Breast epithelium (tissue), 4 donors: Measurements from ENCODE around the gene DDR2. TPM values are rescaled to one million over a fixed set of nuclear protein-coding genes. Genes with fewer than 3 reads are reported as not detected.

Experiments
- DNase-seq, 2 donors: peaks; one replicate each; pipeline ENCODE4 v3.0.0-alpha.2; 2019; ENCODE audit warnings: low spot score in 2 of 2
- H3K27ac ChIP-seq, 2 donors: fragments of 200-600 bp; sonication (generic) in 1 of 2; one replicate each; pipeline ENCODE4 v1.5.1; 2016 to 2019; ENCODE audit warnings: mild to moderate bottlenecking in 1 of 2
- H3K27me3 ChIP-seq, 2 donors: fragments of 200-600 bp; sonication (generic) in 1 of 2; one replicate each; pipeline versions ENCODE4 v1.5.1 to v1.6.0; 2017 to 2019; ENCODE audit warnings: control low read depth in 1 of 2, mild to moderate bottlenecking in 1 of 2
- H3K36me3 ChIP-seq: fragments of 200-600 bp; one replicate; pipeline ENCODE4 v1.5.1; 2019
- H3K4me1 ChIP-seq, 2 donors: fragments of 200-600 bp; sonication (generic); one replicate each; pipeline ENCODE4 v1.5.1; 2016 to 2019; ENCODE audit warnings: control low read depth in 1 of 2
- H3K4me3 ChIP-seq, 3 donors: fragments of 200-600 bp; sonication (generic); 1 replicate in 2 of 3; 2 replicates in 1 of 3; pipeline ENCODE4 v1.5.1; 2016 to 2019; ENCODE audit warnings: mild to moderate bottlenecking in 3 of 3, moderate library complexity in 2 of 3
- H3K9me3 ChIP-seq, 2 donors: fragments of 200-600 bp; sonication (generic) in 1 of 2; one replicate each; pipeline ENCODE4 v1.5.1; 2016 to 2019; ENCODE audit warnings: control low read depth in 1 of 2
- CTCF ChIP-seq, 3 donors: fragments of 450-650 bp; IDR thresholded peaks; one replicate each; pipeline ENCODE4 v1.5.1; 2016 to 2017; ENCODE audit warnings: antibody characterized with exemption in 3 of 3, mild to moderate bottlenecking in 3 of 3, moderate library complexity in 3 of 3
- POLR2A ChIP-seq: fragments of 450-650 bp; IDR thresholded peaks from one replicate; pipeline ENCODE4 v1.6.1; 2016; ENCODE audit warnings: antibody characterized with exemption, mild to moderate bottlenecking, moderate library complexity
- POLR2AphosphoS5 ChIP-seq, 3 donors: sonication (generic); formaldehyde crosslinking; IDR thresholded peaks; one replicate each; pipeline ENCODE4 v1.6.1; 2017; ENCODE audit warnings: antibody characterized with exemption in 3 of 3
- intact Hi-C: fragments of 100-400 bp; cut with DNase I; formaldehyde crosslinking; loops from one replicate; pipeline ENCODE4 v1.15.1; 2023; ENCODE audit warnings: low total_unique reads
- total RNA-seq, 3 donors: library from RNA; depleted of rRNA; stranded (reverse); fragments of >200 nt; gene quantifications; one replicate each; pipeline ENCODE4 v1.1.0, GENCODE V29; 2016

The DDR2 gene
- total RNA-seq, 3 donors from 2014 or later, result 41.9 to 238 (median 47.2) TPM

GRCh38 chr1:162654915-162655620 lies 22.8 kb downstream of the DDR2 start:
- Histone ChIP-seq H3K9me3 (no peaks in the 10 kb centered on the region), H3K36me3 (no peaks in the 10 kb centered on the region), H3K27ac (no peak overlapping the region), H3K4me3 (no peak overlapping the region), H3K27me3 (no peaks in the 10 kb centered on the region), H3K4me1 (no peaks in the 10 kb centered on the region)
- intact Hi-C loops, result no loop called here
- no peak for DNase-seq
- TF ChIP-seq CTCF (IDR thresholded peaks at IDR 0.05) (no peak), POLR2A (no peak), POLR2AphosphoS5 (IDR thresholded peaks at IDR 0.05) (no peak)

GRCh38 chr1:162656266-162656665 lies 24.0 kb downstream of the DDR2 start:
- no peak for TF ChIP-seq CTCF (IDR thresholded peaks at IDR 0.05)
- TF ChIP-seq POLR2A, result no peak
- TF ChIP-seq POLR2AphosphoS5 (IDR thresholded peaks at IDR 0.05), result no peak
- intact Hi-C loops, result no loop called here
- no peaks in the 10 kb centered on the region for H3K27me3 ChIP-seq
- no peaks in the 10 kb centered on the region for H3K4me1 ChIP-seq
- no peak overlapping the region for H3K27ac ChIP-seq
- H3K36me3 ChIP-seq, result no peaks in the 10 kb centered on the region
- H3K4me3 ChIP-seq, result no peak overlapping the region
- H3K9me3 ChIP-seq, result no peaks in the 10 kb centered on the region
- no peak for DNase-seq

- DNase-seq, result no peak
- intact Hi-C loops, result no loop called here
- no peak overlapping the region for H3K4me3 ChIP-seq
- no peaks in the 10 kb centered on the region for H3K9me3 ChIP-seq
- H3K36me3 ChIP-seq, result no peaks in the 10 kb centered on the region
- TF ChIP-seq POLR2AphosphoS5 (IDR thresholded peaks at IDR 0.05) (no peak), CTCF (IDR thresholded peaks at IDR 0.05) (no peak), POLR2A (no peak)
- no peaks in the 10 kb centered on the region for H3K4me1 ChIP-seq
- no peaks in the 10 kb centered on the region for H3K27me3 ChIP-seq
- no peak overlapping the region for H3K27ac ChIP-seq
Measured at GRCh38 chr1:162660574-162660973, 28.3 kb downstream of the DDR2 start.

- Histone ChIP-seq H3K27ac (no peak overlapping the region), H3K9me3 (no peaks in the 10 kb centered on the region), H3K27me3 (no peaks in the 10 kb centered on the region), H3K36me3 (no peaks in the 10 kb centered on the region), H3K4me1 (no peaks in the 10 kb centered on the region), H3K4me3 (no peak overlapping the region)
- intact Hi-C loops, result no loop called here
- TF ChIP-seq POLR2A, result no peak
- TF ChIP-seq POLR2AphosphoS5 (IDR thresholded peaks at IDR 0.05), result no peak
- no peak for TF ChIP-seq CTCF (IDR thresholded peaks at IDR 0.05)
- DNase-seq, result no peak
Measured at GRCh38 chr1:162661336-162661735, 29.1 kb downstream of the DDR2 start.

- Histone ChIP-seq H3K9me3 (no peaks in the 10 kb centered on the region), H3K4me1 (no peaks in the 10 kb centered on the region), H3K4me3 (no peak overlapping the region), H3K36me3 (no peaks in the 10 kb centered on the region), H3K27ac (no peak overlapping the region), H3K27me3 (no peaks in the 10 kb centered on the region)
- no peak for DNase-seq
- TF ChIP-seq POLR2A (no peak), POLR2AphosphoS5 (IDR thresholded peaks at IDR 0.05) (no peak), CTCF (IDR thresholded peaks at IDR 0.05) (no peak)
- intact Hi-C loops, result no loop called here
Measured at GRCh38 chr1:162662013-162662412, 29.7 kb downstream of the DDR2 start.
